Measurements from ENCODE around the gene UIMC1. TPM values are rescaled to one million over a fixed set of nuclear protein-coding genes. Genes with fewer than 3 reads are reported as not detected.
"Not testable (repeated sequence)": the region's sequence is repeated elsewhere in the genome, so short reads cannot be mapped to it uniquely, and the experiment has no call there.

UIMC1 gene
- 73.8 TPM for total RNA-seq

DNA sequence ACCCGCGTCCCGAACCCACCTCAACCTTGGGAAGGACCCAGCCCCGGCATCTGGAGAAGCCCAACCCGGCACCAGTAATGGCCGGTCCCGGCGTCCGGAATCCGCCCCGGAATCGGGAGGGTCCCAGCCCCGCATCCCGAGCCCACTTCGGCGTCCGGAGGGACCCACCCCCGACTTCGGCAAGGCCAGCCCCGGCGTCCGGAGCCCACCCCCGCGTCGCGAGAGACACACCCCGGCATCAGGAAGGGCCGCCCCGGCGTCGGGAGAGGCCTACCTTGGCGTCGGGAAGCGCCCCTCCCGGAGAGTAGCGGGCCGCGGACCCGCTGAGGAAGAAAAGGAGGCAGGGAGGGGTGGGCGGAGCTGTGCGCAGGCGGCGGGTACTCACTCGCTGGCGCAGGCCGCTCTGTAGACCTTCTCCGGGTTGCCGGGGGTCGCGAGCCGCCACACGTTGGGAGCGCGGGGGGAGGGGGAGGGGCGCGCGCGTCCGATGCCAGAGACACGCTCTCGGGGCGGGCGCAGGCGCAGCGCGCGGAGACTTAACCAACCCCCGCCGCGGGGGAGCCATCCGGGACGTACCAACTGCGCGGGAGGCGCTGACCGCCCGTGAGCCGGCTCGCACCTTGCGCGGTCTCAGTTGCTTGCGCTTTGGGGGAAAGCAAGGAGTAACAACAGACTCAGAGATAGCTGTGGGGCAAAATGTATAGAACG lies at the start of gene UIMC1:
Gene UIMC1, minus strand, starts transcription at position 515 of the 708 bp plus-strand sequence. CDS start 24,164 bp downstream, outside the sequence.
- Histone ChIP-seq H3K27me3 (ENCODE audit: insufficient read depth, low read length) (no peaks in the 10 kb centered on the region), H3K4me1 (ENCODE audit: insufficient read depth, low read length) (peaks cover 25% of the 10 kb centered on the region), H3K4me3 (ENCODE audit: low read length) (peak within 1 kb of the TSS; percentile 96), H3K9me3 (ENCODE audit: low read depth, low read length) (no peaks in the 10 kb centered on the region)

GRCh38 chr5:177049285-177049684 lies 42.7 kb upstream of the UIMC1 start:
- Histone ChIP-seq H3K9me3 (ENCODE audit: low read depth, low read length) (no peaks in the 10 kb centered on the region), H3K4me1 (ENCODE audit: insufficient read depth, low read length) (no peaks in the 10 kb centered on the region), H3K27me3 (ENCODE audit: insufficient read depth, low read length) (no peaks in the 10 kb centered on the region), H3K4me3 (ENCODE audit: low read length) (no peak overlapping the region)

DNA sequence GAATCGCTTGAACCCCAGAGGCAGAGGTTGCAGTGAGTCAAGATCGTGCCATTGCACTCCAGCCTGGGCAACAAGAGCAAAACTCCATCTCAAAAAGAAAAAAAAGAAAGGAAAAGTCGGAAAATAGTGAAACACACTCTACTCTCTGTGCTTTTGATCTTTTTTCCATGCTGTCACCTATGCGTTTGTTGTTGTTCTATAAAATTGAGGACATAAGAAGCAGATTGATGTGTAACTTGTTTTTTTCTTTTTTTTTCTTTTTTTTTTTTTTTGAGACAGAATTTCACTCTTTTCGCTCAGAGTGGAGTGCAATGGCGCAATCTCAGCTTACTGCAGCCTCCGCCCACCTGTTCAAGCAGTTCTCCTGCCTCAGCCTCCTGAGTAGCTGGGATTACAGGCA lies 42.0 kb upstream of the UIMC1 start:
- H3K27me3 ChIP-seq (ENCODE audit: insufficient read depth, low read length); H3K4me1 ChIP-seq (ENCODE audit: insufficient read depth, low read length); H3K4me3 ChIP-seq (ENCODE audit: low read length); H3K9me3 ChIP-seq (ENCODE audit: low read depth, low read length): not testable (repeated sequence)

GRCh38 chr5:177045631-177046030 lies 39.1 kb upstream of the UIMC1 start:
- H3K9me3 ChIP-seq (ENCODE audit: low read depth, low read length) = no peaks in the 10 kb centered on the region
- H3K27me3 ChIP-seq (ENCODE audit: insufficient read depth, low read length) = no peaks in the 10 kb centered on the region
- H3K4me1 ChIP-seq (ENCODE audit: insufficient read depth, low read length) = no peaks in the 10 kb centered on the region
- H3K4me3 ChIP-seq (ENCODE audit: low read length) = no peak overlapping the region

DNA sequence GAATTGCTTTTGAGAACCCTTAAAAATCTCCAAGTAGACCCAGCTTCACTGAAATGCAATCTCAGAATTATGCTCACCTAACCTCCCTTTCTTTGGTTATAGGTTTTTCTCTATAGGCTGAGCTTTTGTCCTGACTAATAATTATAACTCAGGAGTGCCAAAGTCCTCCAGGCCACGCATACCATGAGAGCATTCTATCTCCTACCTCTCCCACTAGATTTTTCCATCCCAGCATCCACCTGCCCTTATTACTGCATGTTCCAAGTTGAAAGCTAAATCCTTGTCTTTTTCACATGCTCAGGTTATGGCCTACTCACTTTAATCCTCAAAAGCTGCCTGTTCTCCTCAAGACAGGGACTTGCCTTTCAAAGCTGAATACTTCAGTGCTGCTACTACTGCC lies 38.1 kb upstream of the UIMC1 start:
- Histone ChIP-seq H3K4me3 (ENCODE audit: low read length) (no peak overlapping the region), H3K27me3 (ENCODE audit: insufficient read depth, low read length) (no peaks in the 10 kb centered on the region), H3K9me3 (ENCODE audit: low read depth, low read length) (no peaks in the 10 kb centered on the region), H3K4me1 (ENCODE audit: insufficient read depth, low read length) (no peaks in the 10 kb centered on the region)

DNA sequence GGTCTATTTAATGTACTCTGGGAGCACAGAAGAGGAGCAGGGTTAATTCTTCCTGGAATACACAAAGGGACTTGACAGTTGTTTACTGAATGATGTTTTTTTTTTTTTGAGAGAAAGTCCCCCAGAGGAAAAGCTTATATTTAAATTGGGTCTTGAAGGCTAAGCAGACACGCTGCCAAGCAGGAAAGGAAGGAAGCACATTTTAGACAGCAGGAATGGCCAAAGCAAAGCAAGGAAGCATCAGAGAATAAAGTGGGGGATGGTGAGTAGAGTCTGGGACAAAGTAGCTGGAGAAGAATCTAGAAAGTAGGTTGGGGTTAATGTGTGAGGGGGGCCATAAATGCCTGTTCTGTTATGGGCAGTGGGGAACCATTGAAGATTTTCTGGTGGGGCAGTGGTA lies 37.4 kb upstream of the UIMC1 start:
- no peak overlapping the region for H3K4me3 ChIP-seq (ENCODE audit: low read length)
- H3K9me3 ChIP-seq (ENCODE audit: low read depth, low read length) = no peaks in the 10 kb centered on the region
- H3K27me3 ChIP-seq (ENCODE audit: insufficient read depth, low read length) = no peaks in the 10 kb centered on the region
- no peaks in the 10 kb centered on the region for H3K4me1 ChIP-seq (ENCODE audit: insufficient read depth, low read length)

GRCh38 chr5:177043114-177043513 lies 36.5 kb upstream of the UIMC1 start:
- Histone ChIP-seq H3K4me1 (ENCODE audit: insufficient read depth, low read length) (no peaks in the 10 kb centered on the region), H3K9me3 (ENCODE audit: low read depth, low read length) (no peaks in the 10 kb centered on the region), H3K27me3 (ENCODE audit: insufficient read depth, low read length) (no peaks in the 10 kb centered on the region), H3K4me3 (ENCODE audit: low read length) (no peak overlapping the region)

GRCh38 chr5:177041936-177042335 lies 35.4 kb upstream of the UIMC1 start:
- Histone ChIP-seq H3K9me3 (ENCODE audit: low read depth, low read length) (no peaks in the 10 kb centered on the region), H3K27me3 (ENCODE audit: insufficient read depth, low read length) (no peaks in the 10 kb centered on the region), H3K4me1 (ENCODE audit: insufficient read depth, low read length) (no peaks in the 10 kb centered on the region), H3K4me3 (ENCODE audit: low read length) (no peak overlapping the region)

GRCh38 chr5:177040814-177041420 lies 34.3 kb upstream of the UIMC1 start:
- Histone ChIP-seq H3K4me1 (ENCODE audit: insufficient read depth, low read length) (no peaks in the 10 kb centered on the region), H3K4me3 (ENCODE audit: low read length) (no peak overlapping the region), H3K9me3 (ENCODE audit: low read depth, low read length) (no peaks in the 10 kb centered on the region), H3K27me3 (ENCODE audit: insufficient read depth, low read length) (no peaks in the 10 kb centered on the region)

DNA sequence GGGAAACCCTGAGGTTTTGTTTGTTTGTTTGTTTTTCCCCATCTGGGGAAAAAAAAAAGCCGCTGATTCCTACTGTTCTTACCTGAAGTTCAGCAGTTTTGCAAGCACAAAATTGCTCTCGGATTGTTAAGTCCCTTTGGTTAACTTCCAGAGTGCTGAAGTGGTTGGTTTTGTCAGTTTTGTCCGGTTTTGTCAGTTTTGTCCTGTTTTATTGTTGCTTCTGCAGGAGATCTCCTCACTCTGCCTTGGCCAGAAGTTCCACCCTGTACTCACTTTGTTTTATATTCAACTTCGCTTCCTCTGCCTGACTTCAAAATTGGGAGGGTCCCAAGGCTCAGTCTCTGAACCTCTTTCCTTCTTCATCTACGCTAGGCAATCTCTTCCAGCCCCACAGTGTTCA lies 30.3 kb upstream of the UIMC1 start:
- H3K27me3 ChIP-seq (ENCODE audit: insufficient read depth, low read length) = no peaks in the 10 kb centered on the region
- no peaks in the 10 kb centered on the region for H3K9me3 ChIP-seq (ENCODE audit: low read depth, low read length)
- H3K4me1 ChIP-seq (ENCODE audit: insufficient read depth, low read length) = no peaks in the 10 kb centered on the region
- no peak overlapping the region for H3K4me3 ChIP-seq (ENCODE audit: low read length)

DNA sequence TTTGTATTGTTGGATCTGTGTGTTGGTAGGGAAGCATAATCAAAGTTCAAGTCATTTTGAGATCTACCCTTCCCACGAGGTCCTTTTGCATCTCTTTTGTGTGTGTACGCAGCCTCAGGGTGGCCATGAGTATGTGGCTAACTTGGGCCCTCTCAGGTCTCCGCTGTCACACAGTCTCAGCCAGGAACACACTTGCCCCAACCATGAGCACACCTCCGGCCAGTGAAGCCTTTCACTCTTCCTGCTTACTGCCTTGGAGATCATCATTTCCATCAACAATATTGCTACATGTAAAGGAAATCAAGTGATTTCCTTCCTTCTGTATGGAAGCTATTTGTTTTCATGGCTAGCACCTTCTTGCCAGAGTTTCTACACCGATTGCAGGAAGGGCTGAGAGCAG lies 29.9 kb upstream of the UIMC1 start:
- no peaks in the 10 kb centered on the region for H3K9me3 ChIP-seq (ENCODE audit: low read depth, low read length)
- no peaks in the 10 kb centered on the region for H3K27me3 ChIP-seq (ENCODE audit: insufficient read depth, low read length)
- H3K4me1 ChIP-seq (ENCODE audit: insufficient read depth, low read length) = no peaks in the 10 kb centered on the region
- no peak overlapping the region for H3K4me3 ChIP-seq (ENCODE audit: low read length)

DNA sequence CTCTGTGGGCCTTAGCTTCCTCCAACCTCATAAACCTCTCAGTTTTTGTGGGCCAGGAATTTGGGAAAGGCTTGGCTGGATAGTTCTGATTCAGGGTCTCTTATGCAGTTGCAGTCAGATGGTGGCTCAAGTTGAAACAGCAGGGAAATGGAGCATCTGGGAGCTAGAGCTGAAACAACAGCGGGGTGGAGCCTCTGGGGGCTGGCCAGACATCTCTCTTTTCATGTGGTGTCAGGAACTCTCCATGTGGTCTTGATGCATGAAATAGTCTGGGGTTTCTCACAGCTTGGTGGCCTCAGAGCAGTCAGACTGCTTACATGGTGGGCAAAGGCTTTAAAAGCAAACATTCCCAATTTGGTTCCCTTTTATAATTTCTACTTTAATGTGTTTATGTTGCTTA lies 29.4 kb upstream of the UIMC1 start:
- Histone ChIP-seq H3K9me3 (ENCODE audit: low read depth, low read length) (no peaks in the 10 kb centered on the region), H3K4me1 (ENCODE audit: insufficient read depth, low read length) (no peaks in the 10 kb centered on the region), H3K27me3 (ENCODE audit: insufficient read depth, low read length) (no peaks in the 10 kb centered on the region), H3K4me3 (ENCODE audit: low read length) (no peak overlapping the region)

- H3K4me3 ChIP-seq (ENCODE audit: low read length) = no peak overlapping the region
- no peaks in the 10 kb centered on the region for H3K9me3 ChIP-seq (ENCODE audit: low read depth, low read length)
- no peaks in the 10 kb centered on the region for H3K27me3 ChIP-seq (ENCODE audit: insufficient read depth, low read length)
- H3K4me1 ChIP-seq (ENCODE audit: insufficient read depth, low read length) = no peaks in the 10 kb centered on the region
Measured at GRCh38 chr5:177029498-177029897, 22.9 kb upstream of the UIMC1 start.

GRCh38 chr5:177027665-177028064 lies 21.1 kb upstream of the UIMC1 start:
- Histone ChIP-seq H3K27me3 (ENCODE audit: insufficient read depth, low read length) (no peaks in the 10 kb centered on the region), H3K9me3 (ENCODE audit: low read depth, low read length) (no peaks in the 10 kb centered on the region), H3K4me3 (ENCODE audit: low read length) (no peak overlapping the region), H3K4me1 (ENCODE audit: insufficient read depth, low read length) (peaks cover 9% of the 10 kb centered on the region)

- peaks cover 18% of the 10 kb centered on the region for H3K4me1 ChIP-seq (ENCODE audit: insufficient read depth, low read length)
- no peaks in the 10 kb centered on the region for H3K27me3 ChIP-seq (ENCODE audit: insufficient read depth, low read length)
- no peak overlapping the region for H3K4me3 ChIP-seq (ENCODE audit: low read length)
- no peaks in the 10 kb centered on the region for H3K9me3 ChIP-seq (ENCODE audit: low read depth, low read length)
Measured at GRCh38 chr5:177025101-177025601, 18.6 kb upstream of the UIMC1 start.

DNA sequence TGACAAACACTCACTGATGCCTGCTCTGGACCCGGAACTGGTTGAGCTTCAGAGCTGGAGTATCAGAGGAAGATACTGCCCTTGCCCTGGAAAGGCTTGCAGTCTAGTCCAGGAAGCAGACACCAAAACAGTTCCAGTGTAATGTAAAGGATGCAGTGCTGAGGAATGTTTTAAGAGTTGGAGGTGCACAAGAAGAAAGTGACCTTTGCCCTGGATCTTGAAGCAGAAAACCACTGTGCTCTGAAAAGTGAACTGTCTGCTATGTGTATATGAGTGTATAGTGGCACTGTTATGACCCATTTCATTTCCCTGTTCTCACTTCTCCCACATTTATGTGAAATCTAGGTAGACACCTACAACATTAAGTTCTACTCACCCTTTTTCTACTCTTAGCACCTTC lies 18.0 kb upstream of the UIMC1 start:
- Histone ChIP-seq H3K4me1 (ENCODE audit: insufficient read depth, low read length) (peaks cover 18% of the 10 kb centered on the region), H3K27me3 (ENCODE audit: insufficient read depth, low read length) (no peaks in the 10 kb centered on the region), H3K4me3 (ENCODE audit: low read length) (no peak overlapping the region), H3K9me3 (ENCODE audit: low read depth, low read length) (no peaks in the 10 kb centered on the region)
